SH-SY5Y (cell line): ENCODE results near the gene UHRF1.

ENCODE experiments used
- GATA2 ChIP-seq: IDR thresholded peaks from 2 replicates; pipeline ENCODE4 v1.6.1; 2011; ENCODE audit warnings: mild to moderate bottlenecking, low read depth, low read length
- GATA3 ChIP-seq: IDR thresholded peaks from 2 replicates; pipeline ENCODE4 v1.6.1; 2011; ENCODE audit warnings: low read depth, mild to moderate bottlenecking, low read length, moderate library complexity

GRCh38 chr19:4932711-4933110 is 23.4 kb downstream of the UHRF1 start:
- TF ChIP-seq GATA2, result no peak
- no peak for TF ChIP-seq GATA3
